Glutamatergic neuron (in vitro differentiated cells): ENCODE results near the gene GARNL3. TPM values are rescaled to one million over a fixed set of nuclear protein-coding genes. Genes with fewer than 3 reads are reported as not detected.

Experiments
- DNase-seq: peaks from one replicate; pipeline ENCODE4 v3.0.0; 2022
- H3K27ac Mint-ChIP-seq: one replicate; pipeline ENCODE4 v1.8.0; 2020; ENCODE audit warnings: mild to moderate bottlenecking, mixed read lengths, inconsistent platforms; ENCODE audit not compliant: unreplicated experiment
- H3K27me3 Mint-ChIP-seq: one replicate; pipeline ENCODE4 v1.8.0; 2020; ENCODE audit warnings: mild to moderate bottlenecking, moderate library complexity, mixed read lengths, inconsistent platforms; ENCODE audit not compliant: unreplicated experiment
- H3K36me3 Mint-ChIP-seq: one replicate; pipeline ENCODE4 v1.8.0; 2020; ENCODE audit warnings: mild to moderate bottlenecking, mixed read lengths, inconsistent platforms; ENCODE audit not compliant: unreplicated experiment
- H3K4me1 Mint-ChIP-seq: one replicate; pipeline ENCODE4 v1.8.0; 2020; ENCODE audit warnings: mild to moderate bottlenecking, low read depth, mixed read lengths, inconsistent platforms; ENCODE audit not compliant: unreplicated experiment
- H3K4me3 Mint-ChIP-seq: one replicate; pipeline ENCODE4 v1.8.0; 2020; ENCODE audit warnings: mild to moderate bottlenecking, mixed read lengths, inconsistent platforms; ENCODE audit not compliant: unreplicated experiment
- H3K9me3 Mint-ChIP-seq: one replicate; pipeline ENCODE4 v1.8.0; 2020; ENCODE audit warnings: mild to moderate bottlenecking, moderate library complexity, mixed read lengths, inconsistent platforms; ENCODE audit not compliant: unreplicated experiment
- CTCF ChIP-seq: fragments of 200-600 bp; sonication (generic); IDR thresholded peaks from one replicate; pipeline ENCODE4 v1.5.0; 2021; ENCODE audit not compliant: partially characterized antibody, unreplicated experiment
- total RNA-seq: library from RNA; stranded (reverse); fragmentation: NEBNext Ultra II Directional; extraction: Animal tissue kit (Norgen Biotek cat#: 25700); gene quantifications from one replicate; pipeline ENCODE4 v1.2.1, GENCODE V29; 2021; ENCODE audit not compliant: unreplicated experiment

The GARNL3 gene
- total RNA-seq, 1 donor from 2014 or later = 14.7 TPM

- TF ChIP-seq CTCF = no peak
- no peaks in the 10 kb centered on the region for H3K36me3 Mint-ChIP-seq
- DNase-seq = no peak
- peak overlapping the region; percentile 52 for H3K27ac Mint-ChIP-seq
- peaks cover 2% of the 10 kb centered on the region for H3K27me3 Mint-ChIP-seq
- H3K4me3 Mint-ChIP-seq = no peak overlapping the region
- H3K4me1 Mint-ChIP-seq = peaks cover 10% of the 10 kb centered on the region
- peaks cover 2% of the 10 kb centered on the region for H3K9me3 Mint-ChIP-seq
Measured at GRCh38 chr9:127388037-127388855, 123.7 kb downstream of the GARNL3 start.

GRCh38 chr9:127388856-127389238 lies 124.3 kb downstream of the GARNL3 start:
- TF ChIP-seq CTCF = no peak
- peaks cover 10% of the 10 kb centered on the region for H3K4me1 Mint-ChIP-seq
- DNase-seq = no peak
- H3K4me3 Mint-ChIP-seq = no peak overlapping the region
- H3K36me3 Mint-ChIP-seq = no peaks in the 10 kb centered on the region
- peaks cover 2% of the 10 kb centered on the region for H3K27me3 Mint-ChIP-seq
- H3K9me3 Mint-ChIP-seq = peaks cover 2% of the 10 kb centered on the region
- peak overlapping the region; percentile 52 for H3K27ac Mint-ChIP-seq

DNA sequence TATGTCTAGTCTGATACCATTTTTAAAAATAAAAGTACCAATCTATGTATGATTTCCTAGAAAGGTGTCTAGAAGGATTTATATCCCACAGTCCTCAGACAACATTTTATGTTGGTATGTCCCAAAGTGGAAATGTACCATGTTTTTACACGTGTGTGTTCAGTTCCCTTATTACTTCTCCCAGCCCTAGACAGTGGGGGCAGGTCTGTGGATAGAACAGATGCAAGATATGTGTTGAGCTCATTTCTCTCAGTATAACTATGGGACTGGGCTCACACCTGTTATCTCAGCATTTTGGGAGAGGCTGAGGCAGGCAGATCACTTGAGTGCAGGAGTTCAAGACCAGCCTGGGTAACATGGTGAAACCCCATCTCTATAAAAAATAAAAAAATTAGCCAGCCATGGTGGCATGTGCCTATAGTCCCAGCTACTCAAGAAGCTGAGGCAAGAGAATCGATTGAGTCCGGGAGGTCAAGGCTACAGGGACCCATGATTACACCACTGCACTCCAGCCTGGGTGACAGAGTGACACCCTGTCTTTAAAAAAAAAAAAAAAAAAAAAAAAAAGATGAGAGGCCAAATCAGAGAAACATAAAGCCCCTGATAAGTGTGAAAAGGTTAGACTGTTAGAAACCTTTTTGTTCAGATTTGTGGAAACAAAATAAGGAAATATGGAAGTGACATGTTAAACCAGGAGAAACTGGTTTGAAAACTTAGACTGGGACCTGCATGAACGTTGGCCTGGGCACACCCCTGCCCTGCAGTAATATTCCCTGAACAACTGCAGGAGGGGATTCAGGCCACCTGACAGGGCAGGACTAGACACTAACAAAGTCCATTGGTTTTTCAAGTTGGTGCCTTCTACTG lies 125.0 kb downstream of the GARNL3 start:
- H3K9me3 Mint-ChIP-seq = peaks cover 2% of the 10 kb centered on the region
- no peak overlapping the region for H3K4me3 Mint-ChIP-seq
- peaks cover 1% of the 10 kb centered on the region for H3K27me3 Mint-ChIP-seq
- H3K27ac Mint-ChIP-seq = no peak overlapping the region
- no peak for TF ChIP-seq CTCF
- peaks cover 9% of the 10 kb centered on the region for H3K4me1 Mint-ChIP-seq
- no peaks in the 10 kb centered on the region for H3K36me3 Mint-ChIP-seq
- no peak for DNase-seq

GRCh38 chr9:127390248-127390545 lies 125.6 kb downstream of the GARNL3 start:
- peaks cover 6% of the 10 kb centered on the region for H3K4me1 Mint-ChIP-seq
- no peak for TF ChIP-seq CTCF
- H3K4me3 Mint-ChIP-seq = no peak overlapping the region
- H3K27ac Mint-ChIP-seq = no peak overlapping the region
- H3K9me3 Mint-ChIP-seq = peaks cover 2% of the 10 kb centered on the region
- no peaks in the 10 kb centered on the region for H3K27me3 Mint-ChIP-seq
- H3K36me3 Mint-ChIP-seq = no peaks in the 10 kb centered on the region
- no peak for DNase-seq

GRCh38 chr9:127390563-127390962 lies 126.0 kb downstream of the GARNL3 start:
- H3K36me3 Mint-ChIP-seq = no peaks in the 10 kb centered on the region
- peaks cover 6% of the 10 kb centered on the region for H3K4me1 Mint-ChIP-seq
- no peak overlapping the region for H3K27ac Mint-ChIP-seq
- H3K4me3 Mint-ChIP-seq = no peak overlapping the region
- H3K9me3 Mint-ChIP-seq = peaks cover 2% of the 10 kb centered on the region
- no peak for TF ChIP-seq CTCF
- no peak for DNase-seq
- H3K27me3 Mint-ChIP-seq = no peaks in the 10 kb centered on the region
